ENCODE measurements around the gene P2RX4. TPM values are rescaled to one million over a fixed set of nuclear protein-coding genes. Genes with fewer than 3 reads are reported as not detected.

The P2RX4 gene
- total and polyA plus RNA-seq, 2 of the 8 experiments (the other 6 are each of a cell fraction or from before 2014, with no cell fraction given), result 9.5 to 12.2 TPM

- Histone ChIP-seq H3K4me2 (ENCODE audit: insufficient read depth in 1 of 2, low read depth in 2 of 2, low read length in 2 of 2) (no peak overlapping the region), H4K91ac (replicated peaks; ENCODE audit: insufficient read length, low read length) (no peak overlapping the region), H3K4me3 (ENCODE audit: extremely low read depth in 1 of 4, insufficient read depth in 2 of 4, low read depth in 3 of 4, low read length in 4 of 4) (no peak overlapping the region), H4K5ac (ENCODE audit: insufficient read length, low read depth, low read length) (no peak overlapping the region), H4K8ac (ENCODE audit: extremely low read depth, insufficient read depth, low read length) (no peak overlapping the region), H2BK120ac (replicated peaks; ENCODE audit: low read depth, low read length) (no peak overlapping the region), H3K14ac (ENCODE audit: insufficient read length) (no peak overlapping the region), H2BK12ac (ENCODE audit: low read depth, low read length) (no peak overlapping the region), H3K27ac (ENCODE audit: low read depth, low read length) (no peak overlapping the region), H3K79me2 (ENCODE audit: control insufficient read depth in 1 of 2, insufficient read depth in 2 of 2, low read length in 2 of 2) (no peaks in the 10 kb centered on the region; a peak in 1 of 4 replicates), H3K56ac (replicated peaks; ENCODE audit: insufficient read length, low read depth, low read length) (no peak overlapping the region), H3K27me3 (replicated peaks in 1 of 4; ENCODE audit: control insufficient read depth in 3 of 4, extremely low read depth in 1 of 4, insufficient read depth in 3 of 4, low read length in 3 of 4) (no peaks in the 10 kb centered on the region), H2AFZ (ENCODE audit: low read length) (no peak overlapping the region), H4K20me1 (replicated peaks in 1 of 2; ENCODE audit: control insufficient read depth in 1 of 2, insufficient read depth in 2 of 2, low read length in 2 of 2) (peaks cover 0 to 2% of the 10 kb centered on the region in 2 experiments), H2BK20ac (ENCODE audit: low read length) (no peak overlapping the region), H3K9me3 (ENCODE audit: insufficient read depth in 2 of 2, low read depth in 1 of 2, low read length in 1 of 2) (no peaks in the 10 kb centered on the region), H2AK5ac (ENCODE audit: low read depth, low read length) (no peak overlapping the region), H3K79me1 (ENCODE audit: low read depth, low read length) (peaks cover 5% of the 10 kb centered on the region; the same call in 1 of the 2 replicates), H3K36me3 (ENCODE audit: control insufficient read depth in 2 of 4, insufficient read depth in 4 of 4, low read length in 3 of 4) (no peaks in the 10 kb centered on the region; a peak in 1 of 8 replicates), H2BK15ac (ENCODE audit: low read length) (no peak overlapping the region), H3K18ac (ENCODE audit: extremely low read depth, low read length) (no peak overlapping the region), H2BK5ac (ENCODE audit: low read depth, low read length) (no peak overlapping the region), H3K9ac (replicated peaks in 1 of 4; ENCODE audit: extremely low read depth in 1 of 4, low read depth in 3 of 4, low read length in 3 of 4) (no peak overlapping the region), H3K23me2 (ENCODE audit: low read depth, low read length) (no peaks in the 10 kb centered on the region), H3K4me1 (replicated peaks in 1 of 4; ENCODE audit: control insufficient read depth in 3 of 4, insufficient read depth in 4 of 4, low read length in 3 of 4) (peaks cover 1 to 8% (median 4%) of the 10 kb centered on the region in 4 experiments; a peak in 6 of 7 replicates), H3K4ac (replicated peaks; ENCODE audit: insufficient read length, low read depth, low read length) (no peak overlapping the region), H3K23ac (ENCODE audit: insufficient read length) (no peak overlapping the region)
- no peak for DNase-seq (ENCODE audit: low read depth in 1 of 2, low spot score in 2 of 2)
- ChIA-PET CTCF (ENCODE audit: partially characterized antibody) (no interaction called here), POLR2A (ENCODE audit: partially characterized antibody) (interaction anchor here (1.2 kb wide), 1 partner anchor 8 kb away, joined by 3 read pairs; no protein-coding TSS in a partner anchor)
- no peak for FAIRE-seq
- 88% methylated on average over 5 of the region's 5 CpGs; no CpG with 5 or more reads in 1 of the 2 experiments for WGBS, 2 experiments (ENCODE audit: extremely low coverage in 1 of 2, insufficient coverage in 1 of 2, insufficient read length in 1 of 2, insufficient replicate concordance in 2 of 2, low coverage in 1 of 2, low lambda C conversion rate in 2 of 2, missing lambda C conversion rate in 1 of 2)
- TF ChIP-seq CREB1 (IDR thresholded peaks at IDR 0.05) (no peak), ZNF274 (IDR thresholded peaks at IDR 0.05; ENCODE audit: borderline replicate concordance, extremely low read depth, low read length) (no peak), SRF (IDR thresholded peaks at IDR 0.05; ENCODE audit: low read depth, low read length) (no peak), CHD2 (IDR thresholded peaks at IDR 0.05; ENCODE audit: low read length) (no peak)
Measured at GRCh38 chr12:121283388-121283787, 73.5 kb downstream of the P2RX4 start.

Other genes starting within 250 kb of the P2RX4 start
- gene HNF1A, start 231.6 kb upstream of the P2RX4 start, total RNA-seq (2021; fragmentation: NEBNext Ultra II Directional; extraction: Animal tissue kit (Norgen Biotek cat#: 25700)), result not detected in 2 replicates
- gene HNF1A, start 231.6 kb upstream of the P2RX4 start, polyA plus RNA-seq (2011; rRNA removed), result 0.02 TPM in 1 of 2 replicates, not detected in the other
- 22.3 and 23.7 TPM in 2 replicates for gene C12orf43, start 193.6 kb upstream of the P2RX4 start, total RNA-seq (2021; fragmentation: NEBNext Ultra II Directional; extraction: Animal tissue kit (Norgen Biotek cat#: 25700))
- 9.2 and 12.3 TPM in 2 replicates for gene C12orf43, start 193.6 kb upstream of the P2RX4 start, polyA plus RNA-seq (2011; rRNA removed)
- gene OASL, start 170.9 kb upstream of the P2RX4 start, total RNA-seq (2021; fragmentation: NEBNext Ultra II Directional; extraction: Animal tissue kit (Norgen Biotek cat#: 25700)), result not detected in 2 replicates
- not detected in 2 replicates for gene OASL, start 170.9 kb upstream of the P2RX4 start, polyA plus RNA-seq (2011; rRNA removed)
- 0.42 and 0.56 TPM in 2 replicates for gene P2RX7, start 77.3 kb upstream of the P2RX4 start, total RNA-seq (2021; fragmentation: NEBNext Ultra II Directional; extraction: Animal tissue kit (Norgen Biotek cat#: 25700))
- gene P2RX7, start 77.3 kb upstream of the P2RX4 start, polyA plus RNA-seq (2011; rRNA removed), result 0.16 and 0.38 TPM in 2 replicates
- 28.7 and 30.6 TPM in 2 replicates for gene CAMKK2, start 86.6 kb downstream of the P2RX4 start, total RNA-seq (2021; fragmentation: NEBNext Ultra II Directional; extraction: Animal tissue kit (Norgen Biotek cat#: 25700))
- 29.6 and 31.2 TPM in 2 replicates for gene CAMKK2, start 86.6 kb downstream of the P2RX4 start, polyA plus RNA-seq (2011; rRNA removed)
- gene ANAPC5, start 142.3 kb downstream of the P2RX4 start, total RNA-seq (2021; fragmentation: NEBNext Ultra II Directional; extraction: Animal tissue kit (Norgen Biotek cat#: 25700)), result 97.6 and 103 TPM in 2 replicates
- 94.5 and 127 TPM in 2 replicates for gene ANAPC5, start 142.3 kb downstream of the P2RX4 start, polyA plus RNA-seq (2011; rRNA removed)
- gene RNF34, start 190.0 kb downstream of the P2RX4 start, total RNA-seq (2021; fragmentation: NEBNext Ultra II Directional; extraction: Animal tissue kit (Norgen Biotek cat#: 25700)), result 56.2 and 57.6 TPM in 2 replicates
- 37.9 and 38.4 TPM in 2 replicates for gene RNF34, start 190.0 kb downstream of the P2RX4 start, polyA plus RNA-seq (2011; rRNA removed)